GM19372 (cell line): Measurements from ENCODE around the gene PRR15L.
"Not testable (repeated sequence)": the region's sequence is repeated elsewhere in the genome, so short reads cannot be mapped to it uniquely, and the experiment has no call there.

Experiments used
- ATAC-seq: cut with Tn5 transposase; IDR thresholded peaks from one replicate; pipeline ENCODE4 v1.9.1; 2021; ENCODE audit warnings: mild to moderate bottlenecking, low read depth, moderate library complexity; ENCODE audit not compliant: unreplicated experiment

PRR15L gene

DNA sequence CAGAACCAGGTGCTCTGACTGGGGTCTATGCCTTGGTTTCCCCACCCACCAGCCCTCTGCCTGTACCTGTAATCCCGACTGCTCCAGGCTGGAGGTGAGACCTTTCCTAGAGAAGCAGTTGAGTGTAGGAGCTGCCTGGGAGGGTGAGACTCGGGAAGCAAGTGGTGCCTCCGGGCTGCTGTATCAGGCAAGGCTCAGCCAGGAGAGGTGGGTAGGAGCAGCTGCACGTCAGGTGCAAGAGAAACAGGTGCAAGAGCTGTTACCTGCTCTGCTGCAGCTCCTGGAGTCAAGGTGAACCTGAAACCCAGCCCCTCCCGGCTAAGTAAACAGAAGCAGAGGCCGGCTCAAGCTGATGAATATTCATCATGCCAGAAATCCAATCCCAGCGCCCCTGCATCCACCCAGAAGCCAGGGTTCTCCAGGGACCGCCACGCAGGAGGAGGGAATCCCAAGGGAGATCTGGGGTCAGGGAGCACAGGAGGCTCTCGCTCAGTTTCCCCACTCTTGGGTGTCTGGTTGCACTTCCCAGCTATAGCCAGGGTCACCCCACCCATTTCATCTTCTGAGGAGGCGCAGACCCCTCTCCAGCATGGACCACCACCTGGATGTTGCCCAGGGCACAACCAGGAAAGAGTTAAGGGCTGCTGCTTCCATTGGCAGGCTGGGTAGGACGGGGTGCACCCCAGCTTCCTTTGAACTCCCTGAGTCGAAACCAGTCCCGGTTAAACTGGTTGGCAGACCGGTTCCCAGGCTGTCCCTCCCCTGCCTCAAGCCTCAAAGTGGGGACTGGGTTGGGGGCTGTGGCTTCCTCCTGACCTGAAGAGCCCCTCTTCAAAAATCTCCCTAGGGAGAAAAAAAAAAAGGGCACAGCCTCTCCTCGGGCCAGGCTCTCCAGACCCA is at the start of gene PRR15L:
PRR15L (minus strand) TSS at position 293 of the 900 bp plus-strand sequence. CDS start 4,649 bp downstream, outside the sequence.
- no peak for ATAC-seq

- ATAC-seq: no peak
Measured at GRCh38 chr17:48006936-48007709, 49.4 kb upstream of the PRR15L start.

- no peak for ATAC-seq
Measured at GRCh38 chr17:48004983-48005382, 47.3 kb upstream of the PRR15L start.

- ATAC-seq: no peak
Measured at GRCh38 chr17:48003417-48004151, 45.9 kb upstream of the PRR15L start.

GRCh38 chr17:48002916-48003416 is 45.3 kb upstream of the PRR15L start:
- no peak for ATAC-seq

DNA sequence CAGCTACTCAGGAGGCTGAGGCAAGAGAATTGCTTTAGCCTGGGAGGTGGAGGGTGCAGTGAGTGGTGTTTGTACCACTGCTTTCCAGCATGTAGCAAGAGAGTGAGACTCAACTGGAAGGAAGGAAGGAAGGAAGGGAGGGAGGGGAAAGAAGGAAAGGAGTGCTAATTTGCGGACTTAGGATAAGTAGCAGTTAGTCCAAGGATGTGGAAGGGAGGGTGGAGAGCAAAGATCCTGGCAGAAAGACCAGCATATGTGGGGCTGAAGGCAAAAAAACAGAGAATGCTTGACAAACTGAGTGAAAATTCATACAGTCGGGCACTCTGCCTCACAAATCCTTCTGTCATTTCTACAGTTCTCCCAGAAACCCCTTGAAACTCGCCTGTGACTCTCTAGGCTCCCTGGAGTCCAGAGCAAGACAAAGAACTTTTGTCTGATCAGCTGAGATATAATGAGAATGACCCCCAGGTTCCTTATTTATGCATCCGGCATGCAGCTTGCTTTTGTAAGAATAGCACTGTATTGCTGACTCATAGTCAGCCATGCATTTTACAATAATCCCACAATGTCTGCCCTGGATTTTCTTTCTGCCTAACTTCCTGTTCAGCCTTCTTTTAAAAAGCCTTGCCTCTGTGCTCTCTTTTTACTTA is 44.7 kb upstream of the PRR15L start:
- ATAC-seq: no peak

- ATAC-seq: not testable (repeated sequence)
Measured at GRCh38 chr17:48001657-48002056, 44.0 kb upstream of the PRR15L start.

DNA sequence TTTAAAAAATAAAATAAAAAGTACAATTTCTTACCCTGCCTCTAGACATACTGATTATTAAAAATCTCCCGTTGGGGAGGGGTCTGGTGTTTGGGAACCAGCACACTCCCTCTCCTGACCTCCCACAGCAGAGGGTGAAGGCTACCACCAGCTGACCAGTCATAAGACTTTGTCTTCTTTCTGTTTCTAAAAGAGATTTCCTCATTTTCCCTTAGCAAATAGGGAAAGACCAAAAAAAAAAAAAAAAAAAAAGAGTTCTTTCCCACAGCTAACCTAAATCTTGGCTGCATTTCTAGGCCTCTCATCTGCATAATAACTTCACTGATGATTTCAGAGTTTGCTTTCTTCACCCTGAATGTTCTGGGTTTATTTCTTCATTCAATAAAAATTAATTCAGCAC is 43.5 kb upstream of the PRR15L start:
- ATAC-seq: no peak

- ATAC-seq: no peak
Measured at GRCh38 chr17:47999582-47999981, 41.9 kb upstream of the PRR15L start.

DNA sequence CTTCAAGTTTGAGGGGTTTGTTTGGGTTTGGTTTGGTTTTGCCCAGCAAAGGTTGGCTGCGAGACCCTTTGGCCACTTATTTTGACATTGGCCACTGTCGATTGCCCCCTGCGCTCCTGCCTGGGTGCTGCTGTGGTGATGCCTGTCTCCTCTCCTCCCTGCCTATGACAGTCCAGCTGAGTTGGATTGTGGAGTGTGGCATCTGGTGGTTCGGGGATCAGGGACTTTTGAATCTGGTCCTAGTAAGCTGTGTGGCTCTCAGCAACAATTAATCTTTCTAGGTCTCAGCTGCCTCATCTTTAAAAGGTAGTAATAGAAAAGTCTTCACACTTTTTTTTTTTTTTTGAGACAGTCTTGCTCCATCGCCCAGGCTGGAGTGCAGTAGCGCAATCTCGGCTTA is 40.4 kb upstream of the PRR15L start:
- no peak for ATAC-seq

DNA sequence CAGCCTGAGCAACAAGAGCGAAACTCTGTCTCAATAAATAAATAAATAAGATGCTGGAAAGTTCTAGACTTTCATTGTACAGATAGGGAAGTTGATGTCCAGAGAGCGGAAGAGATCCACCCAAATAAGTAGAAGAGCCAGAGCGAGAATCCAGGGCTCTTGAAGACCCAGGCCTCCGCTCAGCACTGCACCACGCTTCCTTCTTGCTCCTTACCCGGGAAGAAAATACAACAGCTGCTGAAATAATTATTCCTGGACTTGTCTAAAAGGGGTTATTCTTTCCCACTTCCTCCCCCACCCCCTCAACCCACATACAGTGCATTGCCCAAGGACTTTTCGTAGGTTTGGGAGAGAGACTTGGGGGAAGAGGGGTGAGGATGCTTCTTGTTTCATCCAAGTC is 39.9 kb upstream of the PRR15L start:
- no peak for ATAC-seq

DNA sequence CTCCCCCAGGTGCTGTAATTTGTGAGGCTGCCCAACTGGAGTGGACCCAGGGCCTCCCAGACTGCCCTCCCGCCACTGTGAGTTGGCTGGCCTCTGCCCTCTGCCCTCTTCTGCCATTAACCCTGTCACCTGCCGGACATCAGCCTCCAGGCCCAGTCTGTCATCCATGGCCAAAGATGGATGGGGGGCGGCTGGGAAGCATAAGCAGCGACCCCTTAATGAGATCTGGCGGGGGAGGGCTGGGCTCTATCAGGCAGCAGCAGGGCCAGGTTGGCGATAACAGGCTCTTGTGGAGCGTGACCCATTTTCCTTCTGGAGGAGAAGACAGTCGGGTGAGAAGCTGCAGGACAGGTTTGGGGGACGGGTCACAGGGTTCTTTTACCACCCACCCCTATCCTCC is 38.5 kb upstream of the PRR15L start:
- no peak for ATAC-seq

DNA sequence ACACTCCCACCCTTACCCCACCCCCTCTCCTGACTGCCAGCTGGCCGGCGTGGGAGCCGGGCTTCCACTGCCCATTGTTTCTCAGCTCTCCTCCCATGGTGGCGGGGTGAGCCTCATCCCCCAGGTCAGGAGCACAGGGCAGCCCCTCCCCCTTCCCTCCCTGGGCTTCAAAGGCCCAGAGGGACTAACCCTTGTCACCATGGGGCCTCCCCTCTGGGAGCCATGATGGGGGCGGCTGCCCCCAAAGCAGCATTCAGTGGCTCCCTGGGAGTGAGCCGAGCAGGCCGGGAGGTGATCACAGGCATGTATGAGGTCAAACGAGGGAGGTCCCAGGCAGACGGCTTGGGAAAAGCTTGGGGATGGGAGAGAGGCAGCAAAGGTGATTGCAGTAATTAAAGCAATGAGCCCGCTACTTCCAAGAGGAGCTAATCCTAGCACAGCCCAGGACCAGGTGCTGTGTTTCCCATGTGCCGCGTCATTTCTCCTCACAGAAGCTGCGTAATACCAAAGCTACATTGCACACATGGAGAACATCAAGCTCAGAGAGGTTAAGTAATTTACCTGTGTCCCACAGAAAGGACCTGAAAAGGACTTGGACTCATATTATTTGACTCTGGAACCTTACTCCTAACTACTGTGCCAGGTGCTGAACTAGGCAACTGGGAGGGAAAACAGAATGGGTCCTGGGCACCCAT is 37.7 kb upstream of the PRR15L start:
- ATAC-seq: no peak

GRCh38 chr17:47994724-47995123 is 37.0 kb upstream of the PRR15L start:
- no peak for ATAC-seq

GRCh38 chr17:47993964-47994363 is 36.3 kb upstream of the PRR15L start:
- ATAC-seq: no peak

- ATAC-seq: no peak
Measured at GRCh38 chr17:47993031-47993564, 35.4 kb upstream of the PRR15L start.

GRCh38 chr17:47992216-47992615 is 34.5 kb upstream of the PRR15L start:
- ATAC-seq: no peak

DNA sequence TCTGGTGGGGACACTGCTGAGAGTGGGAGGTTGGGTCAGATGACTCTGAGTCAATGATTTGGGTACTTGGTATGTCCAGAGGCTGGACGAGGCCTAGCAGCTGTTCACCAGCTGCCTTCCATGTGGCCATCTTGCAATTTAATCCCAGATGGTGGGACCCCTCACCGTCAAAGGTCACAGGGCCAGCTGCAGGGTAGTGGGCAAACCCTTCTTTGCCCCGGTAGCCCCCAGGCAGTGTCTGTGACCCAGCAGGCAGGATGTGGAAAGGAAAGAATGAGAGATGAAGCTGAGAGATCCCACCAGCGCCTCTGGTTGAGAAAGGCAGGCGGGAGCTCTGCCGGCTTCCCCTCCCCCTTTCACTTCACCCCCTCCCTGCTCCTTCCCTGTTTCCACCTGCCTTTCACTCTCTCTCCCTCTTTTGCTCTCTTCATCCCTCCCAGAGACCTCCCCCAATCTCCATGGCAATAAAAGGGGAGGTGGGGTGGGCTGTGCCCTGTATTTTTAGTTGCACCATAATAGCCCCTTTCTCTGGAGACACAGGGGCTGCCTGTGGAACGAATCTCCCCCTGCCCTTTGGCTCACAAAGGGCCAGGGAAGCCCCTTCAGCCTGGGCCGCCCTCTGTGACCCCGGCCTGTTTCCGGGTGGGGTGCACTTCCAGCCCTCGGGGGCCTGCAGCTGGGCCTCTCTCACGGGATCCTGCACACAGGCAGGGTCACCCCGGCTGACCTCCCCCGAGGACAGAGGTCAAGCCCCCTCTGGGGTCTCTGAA is 33.5 kb upstream of the PRR15L start:
- ATAC-seq: no peak

DNA sequence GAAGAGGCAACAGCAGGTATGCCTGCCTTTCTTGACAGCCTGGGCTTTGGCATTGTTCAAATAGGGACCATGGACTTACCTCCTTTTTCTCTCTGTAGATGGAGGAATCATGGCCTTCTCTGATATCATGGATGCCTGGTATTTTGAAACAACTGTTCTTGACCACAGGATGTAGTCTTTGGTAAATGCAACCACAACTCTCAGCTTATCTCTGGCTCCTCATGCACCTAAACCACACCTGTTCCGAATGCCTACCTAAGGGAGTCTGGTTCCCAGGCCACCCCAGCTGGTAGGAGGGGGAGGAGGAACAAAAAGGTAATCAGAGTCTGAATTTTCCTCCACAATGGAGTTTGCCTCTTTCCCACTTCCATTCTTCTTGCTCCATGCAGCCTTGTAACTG is 32.0 kb upstream of the PRR15L start:
- no peak for ATAC-seq
